ENCODE measurements around the gene TAF15.

The TAF15 gene

GRCh38 chr17:35808962-35809854, at the start of gene TAF15:
Gene TAF15, plus strand, starts transcription at chr17:35809484. Its CDS starts 86 bp downstream, at chr17:35809570.
- DNase-seq (ENCODE audit: low spot score) = peak; percentile 97

- DNase-seq (ENCODE audit: low spot score) = no peak
Observed at GRCh38 chr17:35760587-35760986, 48.7 kb upstream of the TAF15 start, which contains the start of gene C17orf50. Gene C17orf50, plus strand, starts transcription at chr17:35760887. Its CDS starts 55 bp downstream, at chr17:35760942.

GRCh38 chr17:35761601-35762000, 47.7 kb upstream of the TAF15 start:
- no peak for DNase-seq (ENCODE audit: low spot score)

- DNase-seq (ENCODE audit: low spot score) = no peak
Observed at GRCh38 chr17:35763767-35764122, 45.5 kb upstream of the TAF15 start.

GRCh38 chr17:35764123-35764991, 44.9 kb upstream of the TAF15 start:
- peak; percentile 91 for DNase-seq (ENCODE audit: low spot score)

- DNase-seq (ENCODE audit: low spot score) = no peak
Observed at GRCh38 chr17:35765086-35765710, 44.1 kb upstream of the TAF15 start.

- DNase-seq (ENCODE audit: low spot score) = no peak
Observed at GRCh38 chr17:35765756-35766488, 43.4 kb upstream of the TAF15 start.

GRCh38 chr17:35766489-35766877, 42.8 kb upstream of the TAF15 start:
- no peak for DNase-seq (ENCODE audit: low spot score)

- DNase-seq (ENCODE audit: low spot score) = peak; percentile 74
Observed at GRCh38 chr17:35766903-35767510, 42.3 kb upstream of the TAF15 start.

GRCh38 chr17:35768797-35769196, 40.5 kb upstream of the TAF15 start:
- no peak for DNase-seq (ENCODE audit: low spot score)

- no peak for DNase-seq (ENCODE audit: low spot score)
Observed at GRCh38 chr17:35769895-35770486, 39.3 kb upstream of the TAF15 start.

- DNase-seq (ENCODE audit: low spot score) = no peak
Observed at GRCh38 chr17:35773129-35773528, 36.2 kb upstream of the TAF15 start.

- no peak for DNase-seq (ENCODE audit: low spot score)
Observed at GRCh38 chr17:35773679-35774425, 35.4 kb upstream of the TAF15 start.

GRCh38 chr17:35774499-35774898, 34.8 kb upstream of the TAF15 start:
- peak; percentile 31 for DNase-seq (ENCODE audit: low spot score)

- DNase-seq (ENCODE audit: low spot score) = no peak
Observed at GRCh38 chr17:35775039-35775438, 34.2 kb upstream of the TAF15 start.

GRCh38 chr17:35775583-35775982, 33.7 kb upstream of the TAF15 start:
- DNase-seq (ENCODE audit: low spot score) = no peak

GRCh38 chr17:35778641-35779196, 30.6 kb upstream of the TAF15 start:
- no peak for DNase-seq (ENCODE audit: low spot score)

- no peak for DNase-seq (ENCODE audit: low spot score)
Observed at GRCh38 chr17:35780950-35781349, 28.3 kb upstream of the TAF15 start.

GRCh38 chr17:35784895-35785294, 24.4 kb upstream of the TAF15 start:
- DNase-seq (ENCODE audit: low spot score) = no peak

GRCh38 chr17:35786941-35787432, 22.3 kb upstream of the TAF15 start:
- no peak for DNase-seq (ENCODE audit: low spot score)

All from AG08395 (cell line).